ENCODE measurements around the gene XRCC5.

Gene XRCC5

DNA sequence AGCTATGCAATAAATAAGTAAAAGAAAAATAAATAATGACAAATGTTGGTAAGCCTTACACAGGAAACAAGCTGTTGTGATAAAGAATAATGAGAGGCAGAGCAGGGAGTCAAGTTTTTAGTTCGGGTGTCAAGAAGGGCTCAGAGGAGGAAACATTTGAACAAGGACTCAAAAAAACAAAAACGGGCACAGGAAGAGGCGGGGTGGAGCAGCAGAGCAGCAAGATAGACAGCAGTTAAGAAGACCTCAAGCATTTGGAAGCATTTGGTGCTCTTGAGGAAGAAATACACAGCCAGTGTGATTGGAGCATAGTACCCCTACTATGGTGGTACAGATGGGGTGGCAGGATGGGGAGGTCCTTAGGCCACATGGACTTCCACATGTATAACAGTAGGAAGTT is 24.6 kb upstream of the XRCC5 start:
- no peak for DNase-seq (ENCODE audit: low read depth)

- DNase-seq (ENCODE audit: low read depth): no peak
These were observed 22.8 kb upstream of the XRCC5 start for GRCh38 chr2:216086207-216086893.

DNA sequence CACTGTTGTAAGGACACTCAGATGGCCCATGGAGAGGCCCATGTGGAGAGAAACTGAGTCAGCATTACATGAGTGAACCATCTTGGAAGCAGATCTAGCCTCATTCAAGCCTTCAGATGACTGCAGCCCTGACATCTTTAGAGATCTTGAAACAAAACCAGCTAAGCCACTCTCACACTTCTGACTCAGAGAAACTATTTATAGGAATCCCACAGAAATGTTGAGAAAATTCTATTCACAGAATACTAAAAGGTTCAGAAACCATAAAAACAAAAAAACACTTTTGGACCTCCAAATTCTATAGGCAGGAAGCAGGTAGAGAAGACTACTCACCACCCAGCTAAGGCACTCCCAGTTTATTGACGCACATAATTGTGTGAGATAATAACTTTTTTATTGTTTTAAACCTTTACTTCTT is 18.8 kb upstream of the XRCC5 start:
- DNase-seq (ENCODE audit: low read depth): no peak

- no peak for DNase-seq (ENCODE audit: low read depth)
These were observed 16.5 kb upstream of the XRCC5 start for GRCh38 chr2:216092646-216093045.

- no peak for DNase-seq (ENCODE audit: low read depth)
These were observed 14.4 kb upstream of the XRCC5 start for GRCh38 chr2:216094701-216095100.

GRCh38 chr2:216098421-216099334 is 10.5 kb upstream of the XRCC5 start:
- no peak for DNase-seq (ENCODE audit: low read depth)

DNA sequence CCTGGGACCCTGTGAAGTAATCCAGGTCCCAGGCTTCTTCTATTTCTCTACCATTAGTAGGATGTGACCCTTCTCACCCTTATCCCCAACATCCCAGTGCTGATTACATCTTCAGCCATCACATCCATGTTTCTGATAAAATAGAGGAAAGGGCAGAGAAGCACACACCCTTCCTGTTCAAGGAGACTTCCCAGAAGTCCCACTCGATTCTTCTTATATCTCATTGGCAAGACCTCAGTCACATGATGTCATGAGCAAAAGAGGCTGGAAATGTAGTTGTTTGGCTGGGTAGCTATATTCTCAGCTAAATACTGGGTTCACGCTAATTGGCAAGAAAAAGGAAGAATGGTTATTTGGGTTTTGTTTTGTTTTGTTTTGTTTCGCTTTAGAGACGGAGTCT is 8.0 kb upstream of the XRCC5 start:
- no peak for DNase-seq (ENCODE audit: low read depth)

- no peak for DNase-seq (ENCODE audit: low read depth)
These were observed 5.9 kb upstream of the XRCC5 start for GRCh38 chr2:216103213-216103612.

DNA sequence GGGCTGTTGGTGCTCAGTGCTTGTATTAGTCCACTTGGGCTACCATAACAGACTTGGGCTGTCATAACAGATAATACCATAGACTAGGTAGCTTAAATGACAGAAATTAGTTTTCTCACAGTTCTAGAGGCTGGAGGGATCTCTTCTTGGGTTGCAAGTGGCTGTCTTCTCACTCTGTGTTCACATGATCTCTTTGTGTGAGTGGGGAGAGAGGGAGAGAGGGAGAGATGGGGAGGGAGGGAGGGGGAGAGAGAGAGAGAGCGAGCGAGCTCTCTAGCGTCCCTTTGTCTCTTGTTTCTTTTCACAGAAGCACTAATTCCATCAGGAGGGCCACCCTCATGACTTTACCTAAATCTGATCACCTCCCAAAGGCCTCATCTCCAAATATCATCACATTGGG is 4.5 kb upstream of the XRCC5 start:
- DNase-seq (ENCODE audit: low read depth): no peak

- DNase-seq (ENCODE audit: low read depth): no peak
These were observed 1.8 kb upstream of the XRCC5 start for GRCh38 chr2:216107320-216107719.

GRCh38 chr2:216107760-216108159 is 1.4 kb upstream of the XRCC5 start:
- DNase-seq (ENCODE audit: low read depth): no peak

DNA sequence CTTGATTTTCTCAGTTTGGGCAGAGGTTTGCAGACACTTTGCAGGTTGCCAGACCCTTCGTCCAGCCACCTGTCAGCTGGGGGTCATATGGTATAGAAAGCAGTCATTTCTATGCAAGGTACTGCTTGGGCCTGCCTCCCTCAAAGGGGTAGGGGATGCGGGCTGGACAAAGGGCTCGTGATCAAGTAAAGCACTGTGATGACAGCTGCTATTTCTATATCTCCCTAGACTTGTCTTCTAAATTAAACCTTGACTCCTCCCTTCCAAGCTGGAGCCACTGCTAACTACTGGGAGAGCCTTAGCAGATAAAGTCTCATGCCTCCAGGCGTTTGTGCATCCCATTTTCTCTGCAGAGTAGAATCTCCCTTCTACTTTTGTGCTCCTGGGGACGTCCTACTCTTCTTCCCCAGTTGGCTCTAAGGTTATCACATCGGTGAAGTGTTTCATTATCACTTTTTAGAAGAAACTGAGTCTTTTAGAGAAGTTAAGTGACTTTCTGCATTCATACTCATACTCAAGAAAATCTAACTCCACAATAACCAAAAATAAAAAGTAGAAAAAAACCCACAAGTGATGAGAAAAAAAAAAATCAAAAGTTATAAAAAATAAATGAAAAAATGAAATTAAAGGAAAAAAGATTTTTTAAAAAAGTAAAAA is 710 bp upstream of the XRCC5 start:
- DNase-seq (ENCODE audit: low read depth): no peak

- peak; percentile 4 for DNase-seq (ENCODE audit: low read depth)
These were observed 940 bp downstream of the XRCC5 start for GRCh38 chr2:216109962-216110614.

DNA sequence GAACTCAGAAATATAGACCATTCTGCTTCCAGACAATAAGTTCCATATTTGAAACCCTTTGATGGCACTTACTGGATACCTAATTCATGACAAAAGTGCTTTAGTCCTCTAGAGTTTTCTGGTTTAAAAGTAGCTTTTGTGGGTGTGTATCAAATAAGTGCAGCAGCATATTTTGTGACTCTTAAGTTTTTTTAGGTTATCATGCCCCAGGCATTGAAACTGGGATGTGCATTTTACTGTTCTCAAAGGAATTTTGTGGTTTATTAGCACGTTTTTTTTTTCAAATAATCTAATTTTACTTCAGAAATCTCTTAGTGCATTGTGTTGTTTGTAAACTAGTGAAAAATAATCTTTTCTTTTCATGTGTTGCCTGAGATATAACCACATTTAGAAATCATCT is 1.5 kb downstream of the XRCC5 start:
- DNase-seq (ENCODE audit: low read depth): no peak

DNA sequence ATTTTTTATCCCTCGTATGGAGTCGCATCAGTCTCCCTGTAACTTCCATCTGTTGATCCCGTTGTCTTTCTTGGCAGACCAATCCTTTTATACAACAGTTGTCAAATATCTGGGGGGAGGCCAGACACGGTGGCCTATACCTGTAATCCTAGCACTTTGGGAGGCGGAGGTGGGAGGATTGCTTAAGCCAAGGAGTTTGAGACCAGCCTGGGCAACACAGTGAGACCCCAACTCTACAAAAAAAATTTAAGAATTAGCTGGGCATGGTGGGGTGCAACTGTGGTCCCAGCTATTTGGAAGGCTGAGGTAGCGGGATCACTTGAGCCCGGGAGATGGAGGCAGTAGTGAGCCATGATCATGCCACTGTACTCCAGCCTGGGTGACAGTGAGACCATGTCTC is 2.0 kb downstream of the XRCC5 start:
- no peak for DNase-seq (ENCODE audit: low read depth)

DNA sequence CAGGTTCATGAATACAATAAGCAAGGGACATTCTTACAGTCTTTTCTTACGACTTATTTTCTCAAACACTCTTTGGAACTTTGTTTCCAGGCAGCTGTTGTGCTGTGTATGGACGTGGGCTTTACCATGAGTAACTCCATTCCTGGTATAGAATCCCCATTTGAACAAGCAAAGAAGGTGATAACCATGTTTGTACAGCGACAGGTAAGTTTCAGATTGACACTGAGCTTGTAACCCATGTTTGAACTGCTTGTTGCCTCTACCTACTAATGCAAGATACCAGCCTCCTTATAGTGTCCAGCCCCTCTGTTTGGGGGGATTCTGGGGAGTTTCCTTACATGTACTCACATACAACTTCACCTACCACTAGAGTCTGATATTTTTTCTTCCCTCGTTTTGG is 3.8 kb downstream of the XRCC5 start:
- DNase-seq (ENCODE audit: low read depth): no peak

GRCh38 chr2:216113572-216113971 is 4.4 kb downstream of the XRCC5 start:
- DNase-seq (ENCODE audit: low read depth): no peak

GRCh38 chr2:216114382-216114713 is 5.2 kb downstream of the XRCC5 start:
- DNase-seq (ENCODE audit: low read depth): no peak

GRCh38 chr2:216114714-216115531 is 5.8 kb downstream of the XRCC5 start:
- peak; percentile 83 for DNase-seq (ENCODE audit: low read depth)

DNA sequence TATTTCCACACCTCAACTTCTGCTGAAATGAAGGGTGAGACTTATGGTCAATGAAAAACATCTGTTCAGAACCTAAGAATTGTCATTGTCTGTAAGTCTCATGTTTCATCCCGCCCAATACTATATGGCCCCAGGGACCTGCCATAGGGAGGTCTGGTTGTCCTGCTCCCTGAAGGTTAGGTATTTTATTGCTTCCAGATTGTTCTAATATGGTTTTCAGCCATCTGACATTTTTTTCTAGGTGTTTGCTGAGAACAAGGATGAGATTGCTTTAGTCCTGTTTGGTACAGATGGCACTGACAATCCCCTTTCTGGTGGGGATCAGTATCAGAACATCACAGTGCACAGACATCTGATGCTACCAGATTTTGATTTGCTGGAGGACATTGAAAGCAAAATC is 7.3 kb downstream of the XRCC5 start:
- DNase-seq (ENCODE audit: low read depth): no peak

DNA sequence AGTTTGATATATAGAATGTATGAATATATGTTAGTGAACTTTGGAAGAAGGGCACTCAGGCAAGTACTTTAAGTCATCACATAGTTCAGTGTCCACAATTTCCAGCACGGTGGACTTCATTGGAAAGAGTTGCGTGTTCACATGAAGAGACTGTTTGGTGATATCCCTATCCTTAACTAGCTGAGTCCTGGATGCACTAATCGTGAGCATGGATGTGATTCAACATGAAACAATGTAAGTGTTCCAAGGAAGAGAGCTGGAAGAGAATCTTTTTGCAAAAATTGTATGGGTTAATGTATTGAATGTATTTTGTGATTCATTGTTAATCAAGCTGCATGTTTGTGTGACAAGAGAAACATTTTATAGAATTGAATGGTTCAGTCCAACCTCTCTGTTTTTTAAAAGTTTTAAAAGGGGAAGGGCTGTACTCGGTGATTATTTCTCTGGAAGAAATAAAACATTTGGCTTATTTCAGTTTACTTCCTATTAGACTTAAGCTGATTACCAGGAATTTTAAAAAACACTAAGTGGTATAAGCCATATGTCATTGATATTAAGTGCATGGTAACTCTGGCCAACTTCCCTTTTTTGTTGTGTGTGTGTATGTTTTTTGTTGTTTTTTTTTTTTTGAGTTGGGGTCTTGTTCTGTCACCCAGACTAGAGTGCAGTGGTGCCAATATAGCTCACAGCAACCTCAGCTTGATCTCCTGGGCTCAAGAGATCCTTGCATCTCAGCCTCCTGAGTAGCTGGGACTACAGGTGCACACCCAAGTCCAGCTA is 8.6 kb downstream of the XRCC5 start:
- no peak for DNase-seq (ENCODE audit: low read depth)
